ENCODE measurements around the gene CCDC6. TPM values are rescaled to one million over a fixed set of nuclear protein-coding genes. Genes with fewer than 3 reads are reported as not detected.

The CCDC6 gene
- total RNA-seq, 1 donor from 2014 or later = 23.4 TPM

GRCh38 chr10:59901470-59901869 lies 4.9 kb downstream of the CCDC6 start:
- TF ChIP-seq, protein P1, sequence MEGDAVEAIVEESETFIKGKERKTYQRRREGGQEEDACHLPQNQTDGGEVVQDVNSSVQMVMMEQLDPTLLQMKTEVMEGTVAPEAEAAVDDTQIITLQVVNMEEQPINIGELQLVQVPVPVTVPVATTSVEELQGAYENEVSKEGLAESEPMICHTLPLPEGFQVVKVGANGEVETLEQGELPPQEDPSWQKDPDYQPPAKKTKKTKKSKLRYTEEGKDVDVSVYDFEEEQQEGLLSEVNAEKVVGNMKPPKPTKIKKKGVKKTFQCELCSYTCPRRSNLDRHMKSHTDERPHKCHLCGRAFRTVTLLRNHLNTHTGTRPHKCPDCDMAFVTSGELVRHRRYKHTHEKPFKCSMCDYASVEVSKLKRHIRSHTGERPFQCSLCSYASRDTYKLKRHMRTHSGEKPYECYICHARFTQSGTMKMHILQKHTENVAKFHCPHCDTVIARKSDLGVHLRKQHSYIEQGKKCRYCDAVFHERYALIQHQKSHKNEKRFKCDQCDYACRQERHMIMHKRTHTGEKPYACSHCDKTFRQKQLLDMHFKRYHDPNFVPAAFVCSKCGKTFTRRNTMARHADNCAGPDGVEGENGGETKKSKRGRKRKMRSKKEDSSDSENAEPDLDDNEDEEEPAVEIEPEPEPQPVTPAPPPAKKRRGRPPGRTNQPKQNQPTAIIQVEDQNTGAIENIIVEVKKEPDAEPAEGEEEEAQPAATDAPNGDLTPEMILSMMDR (conservative IDR thresholded peaks at IDR 0.05; ENCODE audit: low read depth, low read length) = no peak
- no peak for DNase-seq (ENCODE audit: low read depth)
- H3K4me3 ChIP-seq (ENCODE audit: low read depth, low read length) = no peak overlapping the region

GRCh38 chr10:59900048-59900727 lies 6.2 kb downstream of the CCDC6 start:
- no peak for DNase-seq (ENCODE audit: low read depth)
- TF ChIP-seq, protein P1 (conservative IDR thresholded peaks at IDR 0.05; ENCODE audit: low read depth, low read length) = no peak
- H3K4me3 ChIP-seq (ENCODE audit: low read depth, low read length) = no peak overlapping the region

GRCh38 chr10:59898125-59898835 lies 8.1 kb downstream of the CCDC6 start:
- TF ChIP-seq, protein P1 (conservative IDR thresholded peaks at IDR 0.05; ENCODE audit: low read depth, low read length) = no peak
- no peak for DNase-seq (ENCODE audit: low read depth)
- H3K4me3 ChIP-seq (ENCODE audit: low read depth, low read length) = no peak overlapping the region

GRCh38 chr10:59896191-59896590 lies 10.2 kb downstream of the CCDC6 start:
- DNase-seq (ENCODE audit: low read depth) = no peak
- TF ChIP-seq, protein P1 (conservative IDR thresholded peaks at IDR 0.05; ENCODE audit: low read depth, low read length) = no peak

GRCh38 chr10:59895629-59896116 lies 10.7 kb downstream of the CCDC6 start:
- H3K4me3 ChIP-seq (ENCODE audit: low read depth, low read length) = no peak overlapping the region
- no peak for DNase-seq (ENCODE audit: low read depth)
- TF ChIP-seq, protein P1 (conservative IDR thresholded peaks at IDR 0.05; ENCODE audit: low read depth, low read length) = no peak

More at GRCh38 chr10:59896191-59896590, 10.2 kb downstream of the CCDC6 start:
- no peak overlapping the region for H3K4me3 ChIP-seq (ENCODE audit: low read depth, low read length)

GRCh38 chr10:59894114-59894513 lies 12.2 kb downstream of the CCDC6 start:
- DNase-seq (ENCODE audit: low read depth) = no peak
- H3K4me3 ChIP-seq (ENCODE audit: low read depth, low read length) = no peak overlapping the region
- TF ChIP-seq, protein P1 (conservative IDR thresholded peaks at IDR 0.05; ENCODE audit: low read depth, low read length) = no peak

All from epithelial cell of proximal tubule (primary cell).